Measurements from ENCODE around the gene PLAU.

The PLAU gene

GRCh38 chr10:73944356-73945100 lies 33.6 kb downstream of the PLAU start:
- in situ Hi-C loops (cut with HindIII; ENCODE audit: low pct_ligation_motif_present, low sequenced_read_pairs), result no loop called here
- DNase-seq, result no peak
- no peak overlapping the region for H3K4me3 ChIP-seq (ENCODE audit: low read depth, low read length)
- no peaks in the 10 kb centered on the region for H3K27me3 ChIP-seq (replicated peaks)
- no peak for TF ChIP-seq CTCF (IDR thresholded peaks at IDR 0.05; ENCODE audit: low read depth, low read length, missing control alignments)
- no peaks in the 10 kb centered on the region for H3K36me3 ChIP-seq (replicated peaks)
- H3K27ac ChIP-seq, result no peak overlapping the region

- no peak for DNase-seq
- Histone ChIP-seq H3K36me3 (replicated peaks) (no peaks in the 10 kb centered on the region), H3K4me3 (ENCODE audit: low read depth, low read length) (no peak overlapping the region), H3K27me3 (replicated peaks) (no peaks in the 10 kb centered on the region), H3K27ac (no peak overlapping the region)
- no peak for TF ChIP-seq CTCF (IDR thresholded peaks at IDR 0.05; ENCODE audit: low read depth, low read length, missing control alignments)
- in situ Hi-C loops (cut with HindIII; ENCODE audit: low pct_ligation_motif_present, low sequenced_read_pairs), result no loop called here
Measured at GRCh38 chr10:73946253-73947145, 35.6 kb downstream of the PLAU start.

GRCh38 chr10:73948947-73949633 lies 38.2 kb downstream of the PLAU start:
- no peaks in the 10 kb centered on the region for H3K36me3 ChIP-seq (replicated peaks)
- H3K4me3 ChIP-seq (ENCODE audit: low read depth, low read length), result no peak overlapping the region
- no peak for DNase-seq
- no peaks in the 10 kb centered on the region for H3K27me3 ChIP-seq (replicated peaks)
- no peak for TF ChIP-seq CTCF (IDR thresholded peaks at IDR 0.05; ENCODE audit: low read depth, low read length, missing control alignments)
- in situ Hi-C loops (cut with HindIII; ENCODE audit: low pct_ligation_motif_present, low sequenced_read_pairs), result no loop called here
- H3K27ac ChIP-seq, result no peak overlapping the region

- no peak for TF ChIP-seq CTCF (IDR thresholded peaks at IDR 0.05; ENCODE audit: low read depth, low read length, missing control alignments)
- in situ Hi-C loops (cut with HindIII; ENCODE audit: low pct_ligation_motif_present, low sequenced_read_pairs), result no loop called here
- Histone ChIP-seq H3K36me3 (replicated peaks) (no peaks in the 10 kb centered on the region), H3K27me3 (replicated peaks) (no peaks in the 10 kb centered on the region), H3K4me3 (ENCODE audit: low read depth, low read length) (no peak overlapping the region), H3K27ac (no peak overlapping the region)
- DNase-seq, result no peak
Measured at GRCh38 chr10:73950155-73950948, 39.4 kb downstream of the PLAU start.

DNA sequence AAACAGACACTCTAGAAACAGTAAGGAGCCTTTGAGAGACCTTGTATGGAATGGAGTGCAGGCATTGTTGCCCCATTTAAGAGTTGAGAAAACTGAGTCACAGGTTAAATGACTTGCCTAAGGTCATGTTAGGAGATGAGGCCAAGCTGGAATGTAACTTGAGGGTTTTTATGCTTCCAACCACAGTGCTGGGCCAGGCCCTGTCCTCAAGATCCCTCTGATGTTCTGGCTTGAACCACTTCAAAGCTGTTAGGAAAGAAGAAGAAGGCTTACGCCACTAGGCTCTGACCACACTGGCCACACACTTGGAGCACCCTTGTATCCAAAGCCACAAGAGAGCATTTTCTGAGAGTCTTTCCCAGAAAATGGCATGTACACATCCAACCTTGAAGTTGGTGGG lies 42.7 kb downstream of the PLAU start:
- Histone ChIP-seq H3K4me3 (ENCODE audit: low read depth, low read length) (no peak overlapping the region), H3K36me3 (replicated peaks) (no peaks in the 10 kb centered on the region), H3K27ac (no peak overlapping the region), H3K27me3 (replicated peaks) (no peaks in the 10 kb centered on the region)
- in situ Hi-C loops (cut with HindIII; ENCODE audit: low pct_ligation_motif_present, low sequenced_read_pairs), result no loop called here
- DNase-seq, result no peak
- no peak for TF ChIP-seq CTCF (IDR thresholded peaks at IDR 0.05; ENCODE audit: low read depth, low read length, missing control alignments)
